ENCODE measurements around the gene ANO2.

ANO2 gene

DNA sequence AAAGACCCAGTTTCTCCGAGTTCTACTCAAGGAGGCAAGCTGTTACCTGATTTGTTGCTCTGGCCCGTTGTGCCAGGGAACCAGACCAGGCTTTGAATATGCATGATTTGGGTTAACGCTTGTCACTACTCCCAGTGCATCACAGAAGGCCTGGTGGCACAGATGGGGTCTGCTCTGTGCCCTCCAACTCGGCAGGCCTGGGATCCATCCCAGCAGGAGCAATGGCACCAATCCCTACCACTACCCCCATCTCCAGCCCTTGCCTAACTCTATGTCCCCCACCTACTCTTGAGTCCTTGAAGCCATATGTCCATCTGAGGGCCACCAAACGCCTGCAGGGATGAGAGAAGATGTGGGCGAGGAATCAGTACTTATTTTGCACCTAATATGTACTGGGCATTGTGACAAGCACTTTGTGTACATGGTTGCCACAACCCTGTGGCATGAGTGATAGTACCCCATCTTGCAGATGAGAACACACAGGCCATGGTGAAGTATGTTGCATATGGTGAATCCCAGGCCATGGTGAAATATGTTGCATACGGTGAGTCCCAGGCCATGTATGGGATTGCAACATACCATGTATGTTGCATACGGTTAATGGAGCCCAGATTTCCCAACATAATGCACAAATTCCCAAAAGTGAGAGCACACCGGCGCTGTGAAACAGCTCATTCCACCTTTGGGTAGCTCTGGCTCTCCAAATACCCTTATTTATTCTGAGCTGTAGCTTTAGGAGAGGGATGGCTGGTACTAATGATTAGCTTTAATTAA lies 410.4 kb downstream of the ANO2 start:
- no peak for TF ChIP-seq GATA2 (IDR thresholded peaks at IDR 0.05; ENCODE audit: low read depth, low read length)
- TF ChIP-seq GATA3 (IDR thresholded peaks at IDR 0.05; ENCODE audit: low read depth, low read length), result no peak

GRCh38 chr12:5533368-5533767 lies 411.7 kb downstream of the ANO2 start:
- TF ChIP-seq GATA3 (IDR thresholded peaks at IDR 0.05; ENCODE audit: low read depth, low read length), result no peak
- no peak for TF ChIP-seq GATA2 (IDR thresholded peaks at IDR 0.05; ENCODE audit: low read depth, low read length)

- no peak for TF ChIP-seq GATA3 (IDR thresholded peaks at IDR 0.05; ENCODE audit: low read depth, low read length)
- TF ChIP-seq GATA2 (IDR thresholded peaks at IDR 0.05; ENCODE audit: low read depth, low read length), result no peak
These were observed 419.2 kb downstream of the ANO2 start for GRCh38 chr12:5525783-5526367.

GRCh38 chr12:5524769-5525436 lies 420.2 kb downstream of the ANO2 start:
- TF ChIP-seq GATA2 (IDR thresholded peaks at IDR 0.05; ENCODE audit: low read depth, low read length) (no peak), GATA3 (IDR thresholded peaks at IDR 0.05; ENCODE audit: low read depth, low read length) (no peak)

GRCh38 chr12:5524116-5524768 lies 420.8 kb downstream of the ANO2 start:
- TF ChIP-seq GATA3 (IDR thresholded peaks at IDR 0.05; ENCODE audit: low read depth, low read length), result no peak
- no peak for TF ChIP-seq GATA2 (IDR thresholded peaks at IDR 0.05; ENCODE audit: low read depth, low read length)

- TF ChIP-seq GATA2 (IDR thresholded peaks at IDR 0.05; ENCODE audit: low read depth, low read length), result no peak
- no peak for TF ChIP-seq GATA3 (IDR thresholded peaks at IDR 0.05; ENCODE audit: low read depth, low read length)
These were observed 421.5 kb downstream of the ANO2 start for GRCh38 chr12:5523396-5524115.

GRCh38 chr12:5522432-5523335 lies 422.4 kb downstream of the ANO2 start:
- TF ChIP-seq GATA2 (IDR thresholded peaks at IDR 0.05; ENCODE audit: low read depth, low read length) (no peak), GATA3 (IDR thresholded peaks at IDR 0.05; ENCODE audit: low read depth, low read length) (no peak)

- TF ChIP-seq GATA3 (IDR thresholded peaks at IDR 0.05; ENCODE audit: low read depth, low read length) (no peak), GATA2 (IDR thresholded peaks at IDR 0.05; ENCODE audit: low read depth, low read length) (no peak)
These were observed 423.4 kb downstream of the ANO2 start for GRCh38 chr12:5521456-5522325.

DNA sequence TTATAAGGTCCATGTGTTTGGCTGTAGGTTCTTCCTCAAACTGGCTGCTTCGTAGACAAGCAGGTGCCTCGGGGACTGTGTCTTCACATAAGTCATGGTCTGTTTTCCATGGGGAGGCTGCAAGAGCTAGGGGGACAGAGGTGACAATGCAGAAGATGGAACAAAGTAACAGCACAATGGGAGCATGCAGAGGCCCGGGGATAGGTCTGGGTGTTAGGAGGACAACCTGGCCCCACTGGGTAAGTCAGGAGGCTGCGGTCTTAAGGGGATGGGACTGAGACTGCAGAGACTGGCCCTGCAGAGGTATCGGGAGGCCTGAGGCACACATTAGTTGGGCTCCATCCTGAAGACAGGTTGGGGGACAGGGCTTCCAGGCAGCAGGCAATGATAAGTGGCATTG lies 424.2 kb downstream of the ANO2 start:
- no peak for TF ChIP-seq GATA2 (IDR thresholded peaks at IDR 0.05; ENCODE audit: low read depth, low read length)
- no peak for TF ChIP-seq GATA3 (IDR thresholded peaks at IDR 0.05; ENCODE audit: low read depth, low read length)

DNA sequence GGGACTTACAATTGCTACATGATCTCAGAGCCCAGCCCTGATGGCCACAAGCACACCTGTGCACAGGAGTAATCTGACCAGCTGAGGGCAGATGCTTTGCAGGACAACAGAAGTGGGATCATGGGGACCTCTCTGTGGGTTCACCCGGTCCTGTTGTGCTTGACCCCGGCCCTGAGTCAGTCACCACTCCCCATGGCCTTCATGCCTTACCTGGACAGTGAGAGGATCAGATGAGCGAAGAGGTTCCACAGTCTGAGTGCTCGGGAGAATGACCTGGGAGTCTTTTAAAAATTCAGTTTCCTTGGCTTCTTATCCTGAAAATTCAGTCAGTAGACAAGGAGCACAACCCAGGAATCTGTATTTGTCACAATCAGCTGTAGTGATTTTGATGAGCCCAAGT lies 425.0 kb downstream of the ANO2 start:
- TF ChIP-seq GATA3 (IDR thresholded peaks at IDR 0.05; ENCODE audit: low read depth, low read length) (no peak), GATA2 (IDR thresholded peaks at IDR 0.05; ENCODE audit: low read depth, low read length) (no peak)

DNA sequence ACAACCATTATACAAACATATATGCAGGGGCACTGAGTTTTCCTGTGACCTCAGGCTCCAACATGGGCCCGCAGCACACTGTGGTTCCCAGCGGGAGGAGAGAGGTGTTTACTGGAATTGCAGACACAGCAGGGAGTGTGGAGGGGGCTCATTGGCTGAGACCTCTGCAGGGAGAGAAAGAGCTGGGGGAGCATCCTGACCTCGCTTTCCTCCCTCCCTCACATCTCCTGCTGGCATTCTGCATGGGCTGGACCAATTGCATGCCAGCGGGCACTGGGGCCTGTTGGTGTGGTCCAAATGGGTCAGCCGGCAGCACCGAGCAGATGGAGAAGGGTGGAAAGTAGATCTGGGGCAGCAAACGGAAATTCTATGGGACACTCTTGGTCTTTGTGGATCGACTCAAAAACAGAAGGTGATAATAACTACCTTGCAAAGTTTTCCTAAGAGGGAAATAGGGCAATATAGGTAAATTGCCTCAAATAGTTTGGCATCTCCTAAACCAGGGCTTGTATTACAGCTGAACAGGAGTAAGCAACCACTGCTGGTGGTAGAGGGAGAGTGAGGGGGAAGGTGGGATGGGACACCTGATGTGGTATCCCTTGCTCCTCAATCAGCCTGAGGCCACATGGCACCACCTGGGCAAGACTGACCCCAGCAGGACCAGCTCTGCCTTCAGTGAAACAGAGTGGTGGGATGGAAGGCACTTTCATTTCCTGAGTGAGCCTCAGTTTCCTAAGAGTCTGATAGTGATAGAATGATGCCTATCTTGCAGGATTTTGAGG lies 426.3 kb downstream of the ANO2 start:
- TF ChIP-seq GATA3 (IDR thresholded peaks at IDR 0.05; ENCODE audit: low read depth, low read length) (no peak), GATA2 (IDR thresholded peaks at IDR 0.05; ENCODE audit: low read depth, low read length) (no peak)
